G401 (cell line): ENCODE measurements around the gene LRRC39. TPM values are rescaled to one million over a fixed set of nuclear protein-coding genes. Genes with fewer than 3 reads are reported as not detected.
"Not testable (repeated sequence)": the region's sequence is repeated elsewhere in the genome, so short reads cannot be mapped to it uniquely, and the experiment has no call there.

ENCODE experiments used
- DNase-seq: peaks from one replicate; pipeline ENCODE4 v3.0.0-alpha.2; 2015; ENCODE audit warnings: low spot score
- in situ Hi-C: cut with HindIII; loops from 2 replicates; pipeline ENCODE4 v1.10.0; 2016; ENCODE audit warnings: low sequenced_read_pairs, mixed read lengths
- total RNA-seq: library from RNA; depleted of rRNA; stranded (reverse); fragments of >200 nt; shearing (Covaris generic); gene quantifications from 2 replicates; pipeline ENCODE4 v1.2.3, GENCODE V29; 2014; rRNA removed

Gene LRRC39
- 0.34 TPM in 1 of 2 replicates, not detected in the other for total RNA-seq

- DNase-seq: no peak
- in situ Hi-C loops: no loop called here
These were observed at the start of gene LRRC39 for GRCh38 chr1:100178091-100178490. Gene LRRC39, minus strand, starts transcription at chr1:100178256. Its CDS starts 9,740 bp downstream, at chr1:100168516.

GRCh38 chr1:100222428-100222827 lies 44.4 kb upstream of the LRRC39 start:
- no peak for DNase-seq
- in situ Hi-C loops: no loop called here

- no peak for DNase-seq
- in situ Hi-C loops: no loop called here
These were observed 41.8 kb upstream of the LRRC39 start for GRCh38 chr1:100219883-100220282.

GRCh38 chr1:100219457-100219856 lies 41.4 kb upstream of the LRRC39 start:
- in situ Hi-C loops: no loop called here
- DNase-seq: no peak

GRCh38 chr1:100217834-100218233 lies 39.8 kb upstream of the LRRC39 start:
- in situ Hi-C loops: no loop called here
- DNase-seq: no peak

GRCh38 chr1:100215101-100215500 lies 37.0 kb upstream of the LRRC39 start:
- in situ Hi-C loops: no loop called here
- DNase-seq: no peak

- in situ Hi-C loops: no loop called here
- no peak for DNase-seq
These were observed 35.1 kb upstream of the LRRC39 start for GRCh38 chr1:100213141-100213540.

- in situ Hi-C loops: no loop called here
- no peak for DNase-seq
These were observed 28.2 kb upstream of the LRRC39 start for GRCh38 chr1:100206301-100206700.

- DNase-seq, in situ Hi-C loops: not testable (repeated sequence)
These were observed 27.5 kb upstream of the LRRC39 start for GRCh38 chr1:100205593-100205992.

- in situ Hi-C loops, DNase-seq: not testable (repeated sequence)
These were observed 27.0 kb upstream of the LRRC39 start for GRCh38 chr1:100205103-100205502.

- in situ Hi-C loops, DNase-seq: not testable (repeated sequence)
These were observed 24.6 kb upstream of the LRRC39 start for GRCh38 chr1:100202703-100203102.

GRCh38 chr1:100200060-100200459 lies 22.0 kb upstream of the LRRC39 start:
- DNase-seq, in situ Hi-C loops: not testable (repeated sequence)

- in situ Hi-C loops: no loop called here
- no peak for DNase-seq
These were observed 20.5 kb upstream of the LRRC39 start for GRCh38 chr1:100198596-100198995.

GRCh38 chr1:100188617-100189016 lies 10.6 kb upstream of the LRRC39 start:
- in situ Hi-C loops: no loop called here
- DNase-seq: peak; percentile 74

- in situ Hi-C loops: no loop called here
- DNase-seq: peak; percentile 13
These were observed 9.9 kb upstream of the LRRC39 start for GRCh38 chr1:100187912-100188311.

- no peak for DNase-seq
- in situ Hi-C loops: no loop called here
These were observed 6.5 kb upstream of the LRRC39 start for GRCh38 chr1:100184536-100184935.

GRCh38 chr1:100183370-100183769 lies 5.3 kb upstream of the LRRC39 start:
- in situ Hi-C loops: no loop called here
- DNase-seq: no peak

GRCh38 chr1:100177295-100178041 lies 588 bp downstream of the LRRC39 start:
- in situ Hi-C loops: no loop called here
- no peak for DNase-seq

- DNase-seq: no peak
- in situ Hi-C loops: no loop called here
These were observed 10.0 kb downstream of the LRRC39 start for GRCh38 chr1:100168051-100168450.

GRCh38 chr1:100164702-100165101 lies 13.4 kb downstream of the LRRC39 start:
- no peak for DNase-seq
- in situ Hi-C loops: no loop called here

GRCh38 chr1:100164216-100164615 lies 13.8 kb downstream of the LRRC39 start:
- in situ Hi-C loops: no loop called here
- DNase-seq: no peak
